OCI-LY3 (cell line): ENCODE data around the gene PPEF1.

Experiments
- EZH2phosphoT487 ChIP-seq: fragments of 200-600 bp; shearing (Covaris generic); IDR thresholded peaks from 2 replicates; pipeline ENCODE4 v1.6.1; 2018; ENCODE audit warnings: antibody characterized with exemption, mixed run types, low read depth
- TF ChIP-seq, protein P1 (sequence below): fragments of 200-600, 300-600 bp; sonication (generic); IDR thresholded peaks from 2 replicates; pipeline ENCODE4 v1.5.1; 2014; ENCODE audit warnings: antibody characterized with exemption, low read length, low read depth

DNA sequence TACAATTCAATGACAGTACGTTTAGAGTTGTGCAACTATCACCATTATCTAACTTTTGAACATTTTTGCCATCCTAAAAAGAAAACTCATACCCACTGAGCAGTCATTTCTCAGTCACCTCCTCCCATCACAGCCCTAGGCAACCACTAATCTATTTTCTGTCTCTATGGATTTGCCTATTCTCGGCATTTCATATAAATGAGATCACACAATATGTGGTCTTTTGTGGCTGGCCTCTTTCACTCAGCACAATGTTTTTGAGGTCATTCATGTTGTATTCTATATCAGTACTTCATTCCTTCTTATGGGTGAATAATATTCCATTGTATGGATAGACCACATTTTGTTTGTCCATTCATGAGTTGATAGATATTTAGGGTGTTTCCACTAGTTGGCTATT lies 103.0 kb downstream of the PPEF1 start:
- TF ChIP-seq, protein P1, sequence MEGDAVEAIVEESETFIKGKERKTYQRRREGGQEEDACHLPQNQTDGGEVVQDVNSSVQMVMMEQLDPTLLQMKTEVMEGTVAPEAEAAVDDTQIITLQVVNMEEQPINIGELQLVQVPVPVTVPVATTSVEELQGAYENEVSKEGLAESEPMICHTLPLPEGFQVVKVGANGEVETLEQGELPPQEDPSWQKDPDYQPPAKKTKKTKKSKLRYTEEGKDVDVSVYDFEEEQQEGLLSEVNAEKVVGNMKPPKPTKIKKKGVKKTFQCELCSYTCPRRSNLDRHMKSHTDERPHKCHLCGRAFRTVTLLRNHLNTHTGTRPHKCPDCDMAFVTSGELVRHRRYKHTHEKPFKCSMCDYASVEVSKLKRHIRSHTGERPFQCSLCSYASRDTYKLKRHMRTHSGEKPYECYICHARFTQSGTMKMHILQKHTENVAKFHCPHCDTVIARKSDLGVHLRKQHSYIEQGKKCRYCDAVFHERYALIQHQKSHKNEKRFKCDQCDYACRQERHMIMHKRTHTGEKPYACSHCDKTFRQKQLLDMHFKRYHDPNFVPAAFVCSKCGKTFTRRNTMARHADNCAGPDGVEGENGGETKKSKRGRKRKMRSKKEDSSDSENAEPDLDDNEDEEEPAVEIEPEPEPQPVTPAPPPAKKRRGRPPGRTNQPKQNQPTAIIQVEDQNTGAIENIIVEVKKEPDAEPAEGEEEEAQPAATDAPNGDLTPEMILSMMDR = no peak
- TF ChIP-seq EZH2phosphoT487 = no peak
